GM18498 (cell line): ENCODE data around the gene SLC25A21.
"Not testable (repeated sequence)": the region's sequence is repeated elsewhere in the genome, so short reads cannot be mapped to it uniquely, and the experiment has no call there.

Experiments
- ATAC-seq: cut with Tn5 transposase; IDR thresholded peaks from one replicate; pipeline ENCODE4 v1.9.1; 2021; ENCODE audit warnings: mild to moderate bottlenecking, moderate library complexity; ENCODE audit not compliant: unreplicated experiment

The SLC25A21 gene

DNA sequence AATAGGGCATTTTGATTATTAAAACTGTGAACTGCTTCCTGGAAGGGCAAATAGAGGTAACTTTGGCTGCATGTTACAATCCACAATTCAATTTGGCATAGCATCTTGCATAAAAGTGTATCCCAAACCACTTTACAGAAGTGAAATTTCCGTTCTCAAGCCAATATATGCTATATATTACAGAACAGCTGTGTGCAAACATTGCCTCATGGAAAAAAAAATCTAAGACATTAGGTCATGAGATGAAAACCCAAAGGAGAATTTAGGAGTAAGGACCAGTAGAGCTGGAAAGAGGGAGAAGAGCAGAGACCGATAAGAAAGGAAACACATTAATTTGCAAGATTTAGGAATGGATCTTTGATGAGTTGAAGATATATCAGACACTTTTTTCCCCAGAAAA lies 271.6 kb downstream of the SLC25A21 start:
- no peak for ATAC-seq

DNA sequence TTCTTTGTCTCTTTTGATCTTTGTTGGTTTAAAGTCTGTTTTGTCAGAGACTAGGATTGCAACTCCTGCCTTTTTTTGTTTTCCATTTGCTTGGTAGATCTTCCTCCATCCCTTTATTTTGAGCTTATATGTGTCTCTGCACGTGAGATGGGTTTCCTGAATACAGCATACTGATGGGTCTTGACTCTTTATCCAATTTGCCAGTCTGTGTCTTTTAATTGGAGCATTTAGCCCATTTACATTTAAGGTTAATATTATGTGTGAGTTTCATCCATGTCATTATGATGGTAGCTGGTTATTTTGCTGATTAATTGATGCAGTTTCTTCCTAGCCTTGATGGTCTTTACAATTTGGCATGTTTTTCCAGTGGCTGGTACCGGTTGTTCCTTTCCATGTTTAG lies 276.1 kb downstream of the SLC25A21 start:
- ATAC-seq: not testable (repeated sequence)

DNA sequence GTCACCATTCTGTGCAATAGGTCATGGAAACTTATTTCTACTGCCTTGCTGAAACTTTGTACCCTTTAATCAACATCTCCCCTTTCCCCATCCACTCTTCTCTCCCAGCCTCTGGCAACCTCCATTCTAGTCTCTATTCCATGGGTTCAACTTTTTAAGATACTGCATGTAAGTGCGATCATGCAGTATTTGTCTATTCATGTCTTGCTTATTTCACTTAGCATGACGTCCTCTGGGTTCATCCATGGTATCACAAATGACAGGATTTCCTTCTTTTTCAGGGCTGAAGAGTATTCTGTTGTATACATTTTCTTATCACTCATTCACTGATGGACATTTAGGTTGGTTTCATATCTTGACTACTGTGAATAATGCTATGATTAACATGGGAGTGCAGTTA lies 288.4 kb downstream of the SLC25A21 start:
- ATAC-seq: no peak

DNA sequence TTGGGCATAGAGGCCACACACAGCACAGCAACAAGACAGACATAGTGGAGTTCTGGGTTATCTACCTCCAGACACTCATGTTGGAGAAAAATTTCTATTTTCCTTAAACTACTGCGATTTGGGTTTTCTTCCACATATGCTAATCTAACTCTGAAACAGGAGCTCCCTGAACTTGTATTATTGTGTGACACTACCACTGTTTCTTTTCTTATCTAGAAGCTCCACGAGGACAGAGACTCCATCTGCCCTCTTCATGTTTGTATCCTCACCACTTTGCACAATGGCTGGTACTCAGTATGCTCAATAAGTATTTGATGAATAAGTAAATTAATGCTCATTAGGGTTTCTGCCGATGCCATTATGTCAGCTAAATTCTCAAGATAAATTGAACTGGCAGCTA lies 292.1 kb downstream of the SLC25A21 start:
- no peak for ATAC-seq

DNA sequence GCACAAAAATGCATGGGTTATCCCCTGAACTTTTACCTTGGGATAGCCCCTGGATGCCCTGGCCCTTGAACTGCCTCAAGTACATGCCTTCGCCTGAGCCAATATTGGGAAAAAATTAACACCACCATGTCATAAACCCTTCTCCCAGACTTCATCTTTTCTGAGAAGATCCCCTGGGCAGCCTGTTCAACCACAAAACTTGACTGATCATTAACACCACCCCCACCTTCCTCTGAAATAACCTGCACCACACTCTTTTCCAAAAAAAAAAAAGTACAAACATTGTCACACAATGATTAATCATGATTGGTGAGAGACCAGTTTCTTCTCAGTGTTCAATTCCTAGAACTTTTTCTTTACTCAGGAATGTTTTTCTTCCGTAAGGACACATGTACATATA lies 292.8 kb downstream of the SLC25A21 start:
- ATAC-seq: no peak

DNA sequence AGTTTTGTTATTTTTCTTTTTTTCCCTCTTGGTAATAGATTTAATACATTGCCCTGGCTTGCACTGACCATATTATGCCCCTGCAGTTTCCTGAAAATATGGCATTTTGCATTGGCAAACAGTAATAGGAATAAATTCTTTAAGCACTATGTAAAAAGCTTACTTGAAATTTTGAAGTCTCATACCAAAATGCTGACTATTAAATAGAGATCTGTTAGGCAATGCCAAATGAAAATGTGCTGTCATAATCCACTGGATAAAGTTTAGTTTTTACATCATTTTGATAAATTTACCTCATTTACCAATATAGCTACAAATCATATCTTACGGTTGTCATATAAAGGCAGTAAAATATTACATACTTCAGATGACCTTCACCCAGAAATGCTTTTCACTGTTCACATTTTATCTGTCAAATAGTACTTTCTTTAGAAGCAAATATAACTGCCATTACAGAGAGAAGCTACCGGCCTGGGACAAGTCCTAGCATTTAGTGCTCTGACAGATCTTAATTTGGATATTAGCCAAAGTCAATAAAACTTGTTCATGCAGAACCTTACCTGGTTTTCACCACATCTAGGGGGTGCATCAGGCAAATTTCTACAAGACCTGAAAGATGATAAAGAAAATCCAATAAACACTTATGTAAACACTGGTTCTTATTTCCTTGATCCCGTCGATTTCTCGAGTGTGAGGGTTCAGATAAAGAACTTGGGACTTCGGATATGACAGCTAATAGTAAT lies 297.8 kb downstream of the SLC25A21 start:
- ATAC-seq: no peak

DNA sequence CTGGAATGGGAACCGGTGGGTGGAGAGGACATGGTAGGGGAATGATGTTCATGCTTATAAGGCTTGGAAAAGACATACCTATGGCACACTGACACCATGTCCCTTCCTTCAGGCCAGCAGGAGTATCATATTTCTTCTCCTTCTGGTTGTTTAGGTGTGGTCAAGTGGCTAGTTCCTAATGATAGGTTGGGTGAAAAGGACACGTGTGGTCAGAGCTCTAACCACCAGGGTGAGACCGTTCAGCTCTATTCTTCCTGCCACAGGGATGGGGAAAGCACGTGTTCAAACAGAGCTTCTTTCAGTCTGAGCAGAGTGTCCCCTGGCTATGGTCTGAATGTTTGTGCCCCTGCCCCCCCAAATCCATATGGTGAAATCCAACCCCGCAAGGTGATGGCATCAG lies 301.6 kb downstream of the SLC25A21 start:
- ATAC-seq: no peak

DNA sequence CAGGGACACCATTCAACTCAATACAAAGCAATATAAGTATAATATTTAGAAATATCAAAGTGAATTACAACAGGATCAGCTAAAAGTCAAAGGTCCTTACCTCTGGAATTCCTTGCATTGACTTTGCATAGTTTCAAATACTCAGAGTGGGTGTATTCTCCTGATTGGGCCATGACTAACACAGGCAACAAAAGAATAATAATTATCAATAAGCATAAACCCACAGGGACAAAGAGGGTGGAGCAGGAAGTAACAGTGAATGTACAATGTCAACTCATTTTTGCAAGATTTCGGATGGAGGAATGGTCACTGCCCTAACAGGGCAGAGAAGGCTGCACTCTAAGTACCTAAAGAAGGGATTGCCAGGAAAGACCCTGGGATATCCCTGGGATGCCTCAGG lies 303.3 kb downstream of the SLC25A21 start:
- no peak for ATAC-seq

DNA sequence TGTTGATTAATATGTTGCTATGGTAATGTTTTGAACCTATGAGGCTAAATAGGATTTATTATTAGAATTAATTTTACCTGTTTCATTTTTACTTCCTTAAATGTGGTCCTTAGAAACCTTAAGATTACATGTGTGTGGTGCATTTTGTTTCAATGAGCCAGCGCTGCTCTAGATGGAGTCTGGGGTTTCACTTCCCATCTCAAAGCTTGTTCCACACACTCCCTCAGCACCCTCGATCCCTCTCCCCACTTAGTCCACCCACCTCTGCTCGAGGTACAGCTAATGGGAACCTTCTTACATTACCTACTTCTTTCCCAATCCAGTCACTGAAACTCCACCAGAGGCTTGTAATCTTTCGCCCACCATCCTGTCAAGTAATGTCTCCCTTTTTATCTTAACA lies 305.5 kb downstream of the SLC25A21 start:
- peak; percentile 94 for ATAC-seq

DNA sequence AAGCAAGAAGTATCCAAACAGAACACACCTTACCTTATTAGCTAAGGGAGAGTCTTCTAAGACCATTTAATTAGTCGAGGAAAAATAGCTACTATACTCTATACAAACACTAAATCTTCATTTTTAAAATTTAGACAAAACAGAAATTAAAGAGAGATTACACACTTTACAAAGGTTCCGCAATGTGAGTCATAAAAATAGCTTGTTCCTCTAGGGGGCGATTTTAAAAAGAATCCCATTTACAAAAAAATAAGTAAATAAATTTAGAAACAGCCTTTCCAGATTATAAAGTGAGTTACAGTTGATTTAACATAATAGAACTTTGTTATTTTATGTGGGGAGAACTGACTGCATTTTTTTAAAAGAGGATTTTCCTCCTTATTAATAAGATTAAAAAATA lies 309.1 kb downstream of the SLC25A21 start:
- no peak for ATAC-seq

DNA sequence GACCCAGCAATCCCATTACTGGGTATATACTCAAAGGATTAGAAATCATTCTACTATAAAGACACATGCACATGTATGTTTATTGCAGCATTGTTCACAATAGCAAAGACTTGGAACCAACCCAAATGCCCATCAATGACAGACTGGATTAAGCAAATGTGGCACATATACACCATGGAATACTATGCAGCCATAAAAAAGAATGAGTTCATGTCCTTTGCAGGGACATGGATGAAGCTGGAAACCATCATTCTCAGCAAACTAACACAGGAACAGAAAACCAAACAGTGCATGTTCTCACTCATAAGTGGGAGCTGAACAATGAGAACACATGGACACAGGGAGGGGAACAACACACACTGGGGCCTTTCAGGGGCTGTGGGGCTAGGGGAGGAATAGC lies 310.2 kb downstream of the SLC25A21 start:
- ATAC-seq: not testable (repeated sequence)

DNA sequence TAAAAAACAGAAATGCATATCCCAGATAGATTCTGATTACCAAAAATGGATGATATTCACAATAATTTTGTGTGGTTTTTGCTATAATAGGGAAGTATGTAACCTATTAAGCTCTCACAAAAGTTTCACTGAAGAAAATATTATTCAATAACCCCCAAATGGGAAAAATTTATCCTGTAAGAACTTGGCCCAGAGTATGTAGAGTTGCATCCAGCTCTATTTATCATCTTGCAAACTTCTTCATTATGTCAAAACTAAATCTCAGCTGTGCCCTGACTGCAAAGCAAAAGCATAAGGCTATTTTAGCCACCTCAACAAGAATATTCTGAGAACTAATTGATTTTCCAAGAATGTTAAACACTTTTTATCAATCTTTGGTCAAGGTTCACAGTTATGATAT lies 311.6 kb downstream of the SLC25A21 start:
- ATAC-seq: no peak

DNA sequence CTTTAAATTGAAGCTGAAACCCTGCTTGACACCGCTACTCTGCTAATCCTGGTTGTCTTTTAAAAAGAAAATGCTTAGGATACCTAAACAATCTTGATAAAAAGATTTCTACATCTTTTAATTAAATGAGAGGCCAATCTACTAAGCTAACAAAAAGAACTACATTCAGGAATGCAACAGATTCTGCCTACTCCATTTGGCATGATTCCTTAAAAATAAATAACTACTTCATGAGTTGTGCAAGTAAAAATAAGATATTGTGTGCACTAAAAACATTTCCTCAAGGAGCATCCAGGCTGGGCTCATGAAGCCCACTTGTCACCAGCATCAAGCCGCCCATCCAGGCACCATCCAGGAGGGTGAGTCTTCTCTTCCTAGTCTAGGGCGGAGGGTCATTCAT lies 313.3 kb downstream of the SLC25A21 start:
- ATAC-seq: no peak

DNA sequence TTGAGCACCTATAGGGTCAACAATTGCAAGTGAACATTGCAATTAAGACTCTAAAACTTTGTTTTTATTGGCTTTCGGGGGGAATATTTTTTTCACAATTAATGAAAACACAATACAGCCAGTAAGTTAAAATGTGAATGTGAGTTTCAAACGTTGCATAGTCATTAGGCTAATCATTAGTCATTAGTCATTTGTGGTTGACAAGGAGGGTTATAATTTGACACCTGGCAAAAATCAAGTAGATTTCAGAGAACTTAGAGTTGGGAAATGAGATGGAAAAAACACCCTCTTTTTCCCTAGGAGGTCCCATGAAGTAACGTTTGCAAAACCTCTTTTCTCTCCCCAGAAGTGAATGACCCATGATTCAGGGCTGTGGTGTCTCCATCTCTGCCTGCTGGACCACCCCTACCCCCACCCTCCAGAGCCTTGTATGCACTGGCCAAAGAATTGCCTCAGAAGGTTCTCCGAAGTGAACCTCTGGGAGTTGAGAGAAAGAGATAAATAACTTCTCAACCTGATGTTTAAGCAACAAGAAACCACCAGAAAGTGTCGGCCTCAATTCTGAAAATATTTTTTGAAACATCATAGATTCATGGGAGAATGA lies 314.5 kb downstream of the SLC25A21 start:
- no peak for ATAC-seq

DNA sequence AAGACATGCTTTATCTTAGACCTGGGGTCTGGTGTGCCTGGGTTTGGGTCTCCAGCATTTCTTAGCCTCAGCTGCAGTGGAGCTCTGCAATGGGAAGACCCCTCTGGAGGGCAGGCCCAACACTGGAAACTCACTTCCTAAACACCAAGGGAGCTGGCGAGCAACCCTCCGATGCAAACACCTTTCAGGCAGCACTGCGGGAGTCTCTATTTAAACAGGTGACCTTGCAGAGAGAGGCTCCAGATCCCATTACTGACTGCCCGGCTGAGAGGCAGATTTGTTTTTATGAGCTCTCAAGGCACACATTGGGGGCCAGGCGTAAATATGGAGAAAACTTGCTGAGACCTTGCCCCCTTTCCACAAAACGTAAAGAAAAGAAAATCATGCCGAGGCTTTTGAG lies 315.3 kb downstream of the SLC25A21 start:
- no peak for ATAC-seq

DNA sequence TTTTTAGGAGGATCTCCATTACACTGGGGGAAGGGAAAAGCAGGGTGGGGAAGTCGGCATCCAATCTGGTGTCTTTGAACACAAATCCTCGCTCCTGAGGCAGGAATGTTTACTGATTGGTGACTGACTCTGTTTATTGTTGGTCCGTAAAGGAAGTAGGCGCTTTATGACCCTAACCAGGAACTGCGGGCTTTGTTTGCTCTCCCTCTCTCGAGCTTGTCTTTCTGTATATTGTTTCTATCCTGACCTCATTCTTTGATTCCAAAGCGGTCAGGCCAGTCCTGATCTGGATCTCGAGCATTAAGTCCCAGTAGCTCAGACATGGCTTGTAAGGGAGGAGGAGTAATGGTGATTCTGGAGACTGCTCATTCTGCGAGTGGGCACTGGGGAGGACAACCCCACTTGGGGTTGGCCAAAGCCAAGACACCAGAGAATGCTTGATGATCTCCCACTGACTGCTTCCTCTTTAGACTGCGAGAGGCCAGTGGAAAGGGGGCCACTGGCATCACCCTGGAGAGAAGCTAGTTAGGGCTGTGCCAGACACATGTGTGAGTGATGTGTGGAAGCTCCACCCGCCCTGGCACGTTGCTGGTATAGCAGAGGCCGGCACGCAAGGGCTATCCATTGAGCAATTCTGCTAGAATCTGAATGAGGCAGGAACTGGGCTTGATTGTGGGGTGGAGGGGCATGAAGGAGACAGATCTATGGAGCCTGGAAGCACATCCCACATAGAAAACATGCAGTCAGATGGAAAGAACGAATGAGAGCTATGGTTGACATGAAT lies 316.1 kb downstream of the SLC25A21 start:
- ATAC-seq: no peak

DNA sequence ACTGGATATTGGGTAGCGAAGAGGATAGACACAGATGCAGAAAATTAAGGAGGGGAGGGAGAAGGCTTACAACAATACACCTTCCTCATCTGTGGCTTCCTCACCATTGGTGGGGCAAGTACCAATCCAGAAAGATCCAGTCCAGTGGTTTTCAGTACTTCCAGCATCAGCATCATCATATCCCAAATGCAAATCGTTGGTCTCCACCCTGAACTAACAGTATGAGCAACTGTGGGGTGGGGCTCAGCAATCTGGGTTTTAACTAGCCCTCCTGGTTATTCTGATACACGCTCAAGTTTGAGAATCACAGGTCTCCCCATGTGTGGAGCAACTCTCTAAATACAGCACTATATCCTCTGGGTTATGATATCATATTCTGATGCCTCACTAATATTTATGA lies 317.0 kb downstream of the SLC25A21 start:
- ATAC-seq: no peak

DNA sequence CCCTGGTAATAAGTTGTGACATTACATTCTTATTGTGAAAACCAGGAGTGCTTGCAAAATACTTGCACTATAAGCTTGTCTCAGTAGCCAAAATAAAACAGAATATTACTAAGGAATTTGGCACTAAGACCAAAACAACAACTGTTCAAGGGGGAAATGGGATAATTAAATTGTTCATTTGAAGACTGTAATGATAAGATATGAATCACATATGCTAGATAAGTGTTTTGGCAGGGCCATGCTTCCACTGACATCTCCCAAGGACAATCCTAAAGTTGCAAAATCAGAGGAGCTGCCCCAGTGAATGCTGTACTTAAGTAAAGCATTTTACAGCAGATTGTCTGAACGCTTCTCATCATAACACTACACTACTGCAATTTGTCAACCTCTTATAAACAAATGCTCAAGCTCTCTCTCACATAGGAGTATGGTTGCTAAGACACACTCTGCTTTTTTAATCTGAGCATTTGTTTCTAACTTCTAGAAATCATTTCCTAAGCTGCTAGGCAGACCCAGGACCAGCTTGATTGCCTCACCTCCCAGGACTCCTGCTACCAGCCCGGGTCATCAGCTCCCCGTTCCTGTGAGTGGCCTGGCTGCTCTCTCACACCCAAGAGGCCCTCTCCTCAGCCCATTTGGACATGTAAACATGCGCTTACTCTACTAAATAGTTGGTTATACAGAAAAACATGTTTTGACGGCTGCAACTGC lies 319.3 kb downstream of the SLC25A21 start:
- no peak for ATAC-seq

DNA sequence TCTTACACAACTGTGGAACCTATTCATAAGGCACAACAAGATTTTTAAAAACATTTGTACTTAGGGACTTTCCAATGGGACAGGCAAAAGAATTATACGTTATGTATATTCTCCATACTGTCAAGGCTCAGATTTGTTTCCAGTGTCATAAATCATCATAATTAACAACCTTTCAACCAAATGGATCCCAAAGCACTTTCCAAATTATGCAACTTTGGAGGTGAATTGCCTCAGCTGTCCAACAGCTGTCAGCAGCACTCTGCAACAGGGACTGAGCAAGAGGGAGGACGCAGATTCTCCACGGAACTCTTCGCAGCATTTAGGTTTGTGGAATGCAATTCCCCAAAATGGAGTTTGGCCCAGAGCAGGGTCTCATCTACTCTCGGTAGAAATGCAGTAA lies 324.2 kb downstream of the SLC25A21 start:
- no peak for ATAC-seq

DNA sequence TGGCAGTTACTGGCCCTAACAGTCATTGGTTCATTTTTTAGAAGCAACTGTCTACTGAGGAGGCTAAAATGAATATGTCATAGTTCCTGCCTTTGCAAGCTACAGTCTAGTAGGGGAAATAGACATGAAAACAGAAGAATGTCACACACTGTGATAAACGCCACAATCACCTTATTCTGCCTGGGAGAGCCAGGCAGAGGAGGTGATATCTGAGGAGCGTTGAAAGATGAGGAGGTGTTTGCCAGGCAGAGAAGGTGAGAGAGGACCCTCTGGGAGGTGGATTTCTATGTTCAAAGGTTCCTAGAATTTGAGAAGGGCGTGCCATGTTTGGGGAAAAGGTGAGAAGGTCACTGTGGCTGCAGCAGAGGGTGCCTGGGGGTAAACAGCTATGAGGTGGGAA lies 325.0 kb downstream of the SLC25A21 start:
- ATAC-seq: no peak

DNA sequence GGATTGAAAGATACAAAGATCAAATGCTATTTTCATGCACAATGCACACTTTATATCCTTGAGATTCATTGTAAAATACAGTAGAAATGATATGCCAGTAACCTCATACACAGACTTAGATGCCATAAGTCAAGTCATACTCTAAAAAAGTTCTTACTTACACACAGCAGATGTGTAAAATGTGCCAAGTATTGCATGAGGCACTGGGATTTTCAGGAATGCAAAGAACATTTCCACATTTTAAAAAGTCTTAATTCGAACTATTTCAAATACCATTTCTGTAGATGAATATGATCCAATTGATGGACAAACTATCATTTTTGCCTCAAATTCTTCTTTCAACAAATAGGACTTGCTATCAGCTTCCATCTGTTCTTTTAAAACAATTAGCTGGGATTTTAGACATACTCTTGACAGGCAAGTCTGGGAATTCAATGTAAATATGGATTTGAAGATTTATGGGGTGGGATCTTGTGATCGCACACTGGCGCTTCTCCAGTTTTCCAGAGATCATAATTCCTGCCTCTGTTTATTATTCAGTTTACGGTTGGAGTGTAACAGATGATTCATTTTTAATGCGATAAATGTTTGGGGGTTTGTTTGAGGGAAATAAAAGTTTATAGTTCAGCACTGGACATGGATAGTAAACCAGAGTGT lies 326.9 kb downstream of the SLC25A21 start:
- ATAC-seq: no peak
